ENCODE data around the gene OAF.

GRCh38 chr11:120211522-120212258, 858 bp downstream of the OAF start:
- no peak for TF ChIP-seq CTCF (IDR thresholded peaks at IDR 0.05; ENCODE audit: insufficient read depth, low read depth, low read length)
- TF ChIP-seq EZH2 (IDR thresholded peaks at IDR 0.05; ENCODE audit: insufficient read depth, low read length): no peak

Measured in astrocyte (in vitro differentiated cells and primary cell).